Stimulated activated CD4-positive, alpha-beta T cell treated with anti-CD3 and anti-CD28 coated beads, Interleukin-2, amount 100 ng/mL, for 48 hours (primary cell): ENCODE data around the gene CARM1.
"Not testable (repeated sequence)": the region's sequence is repeated elsewhere in the genome, so short reads cannot be mapped to it uniquely, and the experiment has no call there.

Source experiments
- DNase-seq, 2 donors: peaks; one replicate each; pipeline ENCODE4 v3.0.0-alpha.2; 2020

The CARM1 gene

GRCh38 chr19:10870955-10871603 is at the start of gene CARM1:
Gene CARM1, plus strand, starts transcription at chr19:10871553. Its CDS starts 150 bp downstream, at chr19:10871703.
- peak; percentile 98 to 99 for DNase-seq

DNA sequence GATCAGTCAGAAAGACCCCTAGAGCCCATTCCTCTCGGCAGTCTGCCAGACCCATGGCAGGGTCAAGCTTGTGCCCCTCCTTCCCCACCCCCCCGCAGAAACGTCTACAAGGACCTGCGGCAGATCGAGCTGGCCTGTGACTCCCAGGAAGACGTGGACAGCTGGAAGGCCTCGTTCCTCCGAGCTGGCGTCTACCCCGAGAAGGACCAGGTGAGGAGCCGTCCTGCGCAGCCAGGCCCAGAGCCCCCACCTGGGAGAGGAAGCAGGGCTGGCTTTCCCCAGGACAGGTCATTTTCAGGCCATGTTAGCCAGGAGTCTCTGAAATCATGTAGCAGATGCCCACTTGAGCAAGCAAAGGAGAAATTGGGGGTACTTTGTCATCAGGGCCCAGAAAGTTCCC is 47.7 kb upstream of the CARM1 start:
- DNase-seq: no peak

- DNase-seq: no peak
Measured at GRCh38 chr19:10826231-10826630, 45.1 kb upstream of the CARM1 start.

- DNase-seq: no peak
Measured at GRCh38 chr19:10826846-10827245, 44.5 kb upstream of the CARM1 start.

DNA sequence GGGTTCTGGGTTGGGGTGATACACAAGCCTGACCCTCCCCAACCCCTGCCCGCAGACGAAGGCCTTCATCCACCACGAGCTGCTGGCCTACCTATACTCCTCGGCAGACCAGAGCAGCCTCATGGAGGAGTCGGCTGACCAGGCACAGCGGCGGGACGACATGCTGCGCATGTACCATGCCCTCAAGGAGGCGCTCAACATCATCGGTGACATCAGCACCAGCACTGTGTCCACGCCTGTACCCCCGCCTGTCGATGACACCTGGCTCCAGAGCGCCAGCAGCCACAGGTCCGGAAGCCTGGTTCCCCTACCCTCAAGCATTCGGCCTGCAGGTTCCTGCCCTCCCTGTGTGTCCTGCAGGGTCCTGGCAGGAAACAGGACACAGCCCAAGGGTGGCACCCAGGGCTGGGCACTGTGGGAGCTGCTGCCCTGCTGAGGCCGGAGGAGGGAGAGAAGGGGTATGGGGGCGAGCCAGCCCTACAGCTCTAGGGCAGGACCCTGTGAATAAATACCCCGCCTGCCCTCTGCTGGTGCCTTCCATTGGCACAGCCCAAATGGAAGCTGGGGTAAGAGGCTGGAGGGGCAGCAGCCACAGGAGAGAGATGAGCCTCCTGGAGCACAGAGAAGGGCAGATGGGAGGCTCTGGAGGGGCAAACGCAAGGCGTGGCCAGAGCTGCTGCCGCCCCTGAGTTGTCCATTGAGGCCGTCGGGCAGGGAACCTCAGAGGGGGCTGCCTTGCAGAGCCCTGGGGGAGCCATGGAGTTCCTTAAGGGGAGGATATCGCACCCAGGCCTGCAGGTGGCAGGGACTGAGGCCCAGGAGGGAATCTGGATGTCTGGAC is 42.2 kb upstream of the CARM1 start:
- no peak for DNase-seq

GRCh38 chr19:10829967-10830366 is 41.4 kb upstream of the CARM1 start:
- DNase-seq: no peak

DNA sequence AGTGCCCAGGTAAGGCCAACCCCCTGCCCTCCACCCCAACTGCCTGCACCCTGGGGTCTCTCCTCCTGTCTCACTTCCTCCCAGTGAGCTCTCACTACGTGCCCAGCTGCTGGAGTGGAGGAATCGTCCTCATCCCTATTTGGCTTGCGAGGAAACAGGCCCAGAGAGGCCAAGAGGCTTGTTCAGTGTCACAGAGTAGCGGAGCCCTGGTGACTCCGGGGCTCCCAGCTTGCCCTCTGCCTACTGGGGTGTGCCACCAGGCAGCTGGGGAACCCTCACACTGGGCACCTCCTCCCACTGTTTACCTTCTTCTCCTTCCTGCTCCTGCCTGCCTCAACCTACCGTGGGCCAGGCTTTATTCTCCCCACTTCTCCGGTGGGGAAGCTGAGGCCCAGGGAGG is 41.0 kb upstream of the CARM1 start:
- DNase-seq: no peak

DNA sequence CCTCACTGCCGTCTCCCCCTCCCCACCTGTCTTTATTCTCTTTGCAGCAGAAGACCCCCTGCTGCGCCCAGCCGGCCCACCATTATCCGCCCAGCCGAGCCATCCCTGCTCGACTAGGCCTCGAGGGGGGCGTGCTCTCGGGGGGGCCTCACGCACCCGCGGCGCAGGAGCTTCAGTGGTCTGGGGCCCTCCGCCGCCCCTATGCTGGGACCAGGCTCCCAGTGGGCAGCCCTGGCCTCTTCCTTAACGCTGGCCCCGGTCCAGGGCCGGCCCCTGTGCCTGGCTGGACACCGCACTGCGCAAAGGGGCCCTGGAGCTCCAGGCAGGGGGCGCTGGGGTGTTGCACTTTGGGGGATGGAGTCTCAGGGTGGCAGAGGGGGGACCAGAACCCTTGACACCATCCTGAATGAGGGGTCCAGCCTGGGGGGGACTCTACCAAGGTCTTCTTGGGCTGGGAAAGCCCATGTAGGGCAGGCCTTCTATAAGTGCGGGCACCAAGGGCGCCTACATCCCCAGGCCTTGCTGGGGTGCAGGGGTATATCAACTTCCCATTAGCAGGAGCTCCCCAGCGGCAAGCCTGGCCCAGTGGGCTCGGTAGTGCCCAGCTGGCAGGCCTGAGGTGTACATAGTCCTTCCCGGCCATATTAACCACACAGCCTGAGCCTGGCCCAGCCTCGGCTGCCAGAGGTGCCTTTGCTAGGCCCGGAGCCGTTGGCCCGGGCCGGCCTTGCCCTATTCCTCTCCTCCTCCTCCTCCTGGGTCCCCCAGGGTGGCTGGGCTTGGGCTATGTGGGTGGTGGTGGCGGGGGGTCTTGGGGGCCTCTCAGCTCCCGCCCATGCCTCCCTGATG is 40.2 kb upstream of the CARM1 start:
- DNase-seq: no peak

DNA sequence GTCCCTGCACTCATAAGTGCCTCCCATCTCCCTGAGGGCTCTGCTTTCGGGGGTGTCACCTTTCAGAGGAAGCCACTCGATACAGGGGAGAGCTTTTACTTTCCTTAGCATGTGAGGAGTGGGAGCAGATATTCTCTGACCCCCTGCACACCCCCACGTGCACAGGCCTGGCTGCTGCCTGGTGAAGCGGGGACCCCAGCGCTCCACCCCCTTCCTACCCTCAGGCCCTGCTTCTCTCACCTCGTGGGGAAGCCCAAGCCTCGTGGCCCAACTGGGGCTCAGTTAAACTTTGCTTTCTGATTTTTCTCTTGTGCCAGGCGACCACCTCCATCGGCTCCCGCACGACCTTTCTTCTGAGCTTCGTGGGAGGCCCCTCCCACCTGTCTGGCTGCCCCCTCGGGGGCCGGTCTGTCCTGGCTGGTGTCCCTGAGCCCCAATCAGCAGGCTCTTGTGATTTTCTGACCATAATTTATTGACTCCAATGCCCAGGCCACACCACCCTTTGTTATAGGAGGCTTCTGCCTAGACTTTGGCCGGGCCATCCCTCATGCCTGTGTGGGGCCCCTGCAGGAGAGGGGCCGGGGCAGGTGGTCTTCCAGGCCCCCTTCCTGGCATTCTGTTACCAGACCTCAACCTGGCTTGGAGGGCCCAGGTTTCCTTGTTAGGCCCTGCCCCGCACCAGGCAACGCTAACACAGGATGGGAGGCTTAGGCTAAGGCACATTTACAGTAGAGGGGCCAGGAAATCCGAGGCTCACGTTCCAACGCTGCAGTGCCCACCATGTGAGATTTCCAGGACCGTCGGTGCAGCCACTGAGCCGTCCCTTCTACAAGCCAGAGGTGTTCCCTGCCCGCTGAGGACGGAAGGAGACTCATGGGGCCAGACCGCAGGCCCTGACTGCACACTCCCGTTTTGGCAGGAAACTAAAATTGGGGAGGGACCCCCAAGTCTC is 39.1 kb upstream of the CARM1 start:
- no peak for DNase-seq

- DNase-seq: no peak
Measured at GRCh38 chr19:10832939-10833296, 38.4 kb upstream of the CARM1 start.

- DNase-seq: no peak
Measured at GRCh38 chr19:10835089-10835753, 36.1 kb upstream of the CARM1 start.

DNA sequence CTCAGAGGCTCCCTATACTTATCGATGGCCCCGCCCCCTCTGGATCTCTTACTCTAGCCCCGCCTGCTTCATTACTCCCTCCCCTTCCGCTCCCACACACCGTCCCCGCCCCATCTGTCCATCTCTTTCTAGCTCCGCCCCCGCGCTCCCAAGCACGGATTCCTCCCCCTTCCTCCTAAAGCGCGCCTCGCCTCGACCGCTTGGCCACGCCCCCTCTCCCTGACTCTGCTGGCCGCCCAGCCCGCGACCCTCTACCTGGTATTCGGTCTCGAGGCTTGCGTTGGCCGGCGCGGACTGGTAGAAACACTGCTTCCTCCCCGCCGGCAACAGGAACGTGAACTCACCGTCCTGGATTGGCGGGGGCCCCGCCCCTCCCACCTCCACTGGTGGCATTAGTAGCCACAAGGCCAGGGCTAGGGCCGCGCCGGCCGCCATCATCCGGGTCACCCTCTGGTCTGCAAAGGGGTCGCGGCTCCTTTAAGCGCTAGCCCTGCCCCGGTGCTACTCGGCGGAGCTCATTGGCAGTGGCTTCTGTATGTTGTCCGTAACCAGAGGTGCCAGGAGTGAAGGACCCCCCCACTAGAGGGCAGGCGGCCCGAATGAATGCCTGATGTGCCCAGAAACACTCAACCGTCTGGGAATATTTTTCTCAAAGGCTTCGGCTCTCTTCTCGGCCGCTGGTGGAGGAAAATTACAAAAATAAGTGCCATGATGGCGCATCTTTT is 35.4 kb upstream of the CARM1 start, which contains the start of gene TMED1:
Gene TMED1, minus strand, starts transcription at position 459 of the 725 bp plus-strand sequence. Its CDS starts 21 bp downstream, at position 438.
- DNase-seq: peak; percentile 97 to 98

GRCh38 chr19:10836479-10837330 is 34.6 kb upstream of the CARM1 start:
- peak; percentile 68 to 76 for DNase-seq

DNA sequence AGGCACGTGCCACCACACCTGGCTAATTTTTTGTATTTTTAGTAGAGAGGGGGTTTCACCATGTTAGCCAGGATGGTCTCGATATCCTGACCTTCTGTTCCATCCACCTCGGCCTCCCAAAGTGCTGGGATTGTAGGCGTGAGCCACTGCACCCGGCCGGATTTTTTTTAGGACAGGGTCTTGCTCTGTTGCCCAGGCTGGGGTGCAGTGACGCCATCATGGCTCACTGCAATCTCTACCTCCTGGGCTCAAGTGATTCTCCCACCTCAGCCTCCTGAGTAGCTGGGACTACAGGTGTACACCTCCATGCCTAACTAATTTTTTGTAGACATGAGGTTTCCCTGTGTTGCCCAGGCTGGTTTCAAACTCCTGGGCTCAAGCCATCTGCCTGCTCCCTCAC is 33.7 kb upstream of the CARM1 start:
- DNase-seq: not testable (repeated sequence)

DNA sequence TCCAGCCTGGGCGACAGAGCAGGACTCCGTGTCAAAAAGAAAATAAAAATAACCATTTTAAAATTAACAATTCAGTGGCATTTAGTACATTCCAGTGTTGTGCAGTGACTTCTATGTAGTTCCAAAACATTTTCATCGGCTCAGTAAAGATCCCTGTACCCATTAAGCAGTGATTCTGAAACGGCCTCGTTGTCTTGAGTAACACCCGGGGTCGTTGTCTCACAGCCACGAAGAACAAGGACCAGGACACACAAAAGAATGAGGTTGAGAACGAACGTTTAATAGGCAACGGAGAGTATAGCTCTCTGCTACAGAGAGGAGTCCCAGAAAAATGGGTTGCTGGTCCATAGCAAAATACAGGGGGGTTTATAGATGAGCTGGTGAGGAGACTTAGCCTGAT is 33.0 kb upstream of the CARM1 start:
- no peak for DNase-seq

DNA sequence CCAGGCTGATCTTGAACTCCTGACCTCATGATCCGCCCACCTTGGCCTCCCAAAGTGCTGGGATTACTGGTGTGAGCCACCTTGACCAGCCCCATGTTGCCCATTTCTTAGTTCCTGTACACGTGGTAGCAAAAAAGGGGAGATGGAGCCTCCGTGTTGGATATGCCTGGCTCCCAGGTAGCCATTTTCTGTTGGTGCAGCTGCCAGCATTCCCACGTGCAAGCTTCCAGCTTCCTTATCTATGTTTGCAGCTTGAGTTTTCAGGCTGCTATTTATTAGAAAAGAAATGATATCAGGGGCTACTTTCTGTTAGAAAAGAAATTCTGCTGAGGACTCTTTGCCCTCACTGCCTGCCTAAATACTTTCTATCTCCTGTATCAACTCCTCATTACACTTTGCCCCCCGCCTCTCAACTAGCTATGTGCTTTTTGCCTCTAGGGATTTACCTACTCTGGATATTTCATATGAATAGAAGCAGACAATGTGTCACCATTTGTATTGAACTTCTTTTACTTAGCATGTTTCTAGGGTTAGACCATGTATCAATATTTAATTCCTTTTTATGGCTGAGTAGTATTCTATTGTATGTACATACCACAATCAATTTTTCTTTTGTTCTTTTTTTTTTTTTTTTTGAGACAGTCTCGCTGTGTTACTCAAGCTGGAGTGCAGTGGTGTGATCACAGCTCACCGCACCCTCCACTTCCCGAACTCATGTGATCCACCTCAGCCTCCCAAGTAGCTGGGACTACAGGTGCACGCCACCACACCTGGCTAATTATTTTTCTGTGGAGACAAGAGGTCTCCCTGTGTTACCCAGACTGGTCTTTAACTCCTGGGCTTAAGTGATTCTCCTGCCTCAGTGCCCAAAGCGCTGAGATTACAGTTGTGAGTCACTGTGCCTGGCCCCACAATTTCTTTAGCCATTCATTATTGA is 32.0 kb upstream of the CARM1 start:
- no peak for DNase-seq

DNA sequence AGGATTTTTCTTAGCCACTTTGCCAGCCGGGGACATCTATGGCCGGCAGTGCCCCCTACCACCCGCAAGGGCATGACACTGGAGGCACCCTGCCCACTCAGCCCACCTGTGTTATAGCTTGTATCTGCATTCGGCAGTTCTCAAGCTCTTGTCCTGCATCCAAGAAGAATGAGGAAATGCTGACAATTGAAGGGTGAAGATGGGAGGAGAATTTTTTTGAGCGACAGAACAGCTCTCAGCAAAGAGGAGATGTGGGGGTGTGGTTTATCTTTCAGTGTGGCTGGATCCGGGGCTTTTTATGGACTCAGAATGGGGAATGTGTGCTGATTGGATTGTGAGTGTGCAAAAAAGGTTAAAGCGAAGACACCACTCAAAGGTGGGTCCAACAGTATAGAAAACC is 28.6 kb upstream of the CARM1 start:
- no peak for DNase-seq

DNA sequence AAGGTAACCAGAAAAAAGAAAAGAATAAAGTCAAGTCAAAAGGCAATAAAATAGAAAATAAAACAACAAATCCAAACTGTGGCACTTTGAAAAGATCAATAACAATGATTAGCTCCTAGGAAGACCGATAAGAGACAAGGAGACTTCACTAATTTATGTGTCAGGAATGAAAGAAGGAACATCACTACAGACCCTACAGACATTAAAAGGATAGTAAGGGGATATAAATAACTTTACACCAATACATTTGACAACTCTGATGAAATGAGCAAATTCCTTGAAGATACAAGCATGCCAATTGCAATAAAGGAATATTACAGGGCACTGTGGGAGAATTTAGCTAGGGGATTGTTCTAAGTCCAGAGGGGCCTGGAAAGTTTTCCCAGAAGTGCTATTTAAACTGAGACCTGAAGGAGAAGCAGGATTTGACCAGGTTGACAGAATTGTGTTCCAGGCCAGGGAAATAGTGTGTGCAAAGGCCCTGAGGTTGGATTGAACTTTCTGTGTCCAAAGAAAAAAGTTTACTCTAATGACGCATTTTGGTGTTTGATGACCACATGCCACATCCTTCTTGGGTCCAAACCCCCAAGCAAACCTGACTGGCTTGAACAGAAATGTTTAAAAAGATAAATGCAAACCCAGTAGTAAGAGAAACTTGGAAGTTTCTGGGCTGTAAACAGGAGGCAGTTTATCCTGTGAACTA is 24.7 kb upstream of the CARM1 start:
- no peak for DNase-seq
